GM18907 (cell line): ENCODE data around the gene ADAM12.

Experiments
- ATAC-seq: cut with Tn5 transposase; IDR thresholded peaks from one replicate; pipeline ENCODE4 v1.9.1; 2021; ENCODE audit warnings: mild to moderate bottlenecking, moderate library complexity; ENCODE audit not compliant: unreplicated experiment

The ADAM12 gene

GRCh38 chr10:126242397-126243260, 145.6 kb downstream of the ADAM12 start:
- no peak for ATAC-seq

- no peak for ATAC-seq
Measured at GRCh38 chr10:126240483-126240882, 147.8 kb downstream of the ADAM12 start.

- ATAC-seq, result no peak
Measured at GRCh38 chr10:126239844-126240243, 148.4 kb downstream of the ADAM12 start.

GRCh38 chr10:126235979-126236851, 152.1 kb downstream of the ADAM12 start:
- ATAC-seq, result no peak

- no peak for ATAC-seq
Measured at GRCh38 chr10:126235091-126235978, 152.9 kb downstream of the ADAM12 start.

GRCh38 chr10:126234630-126235029, 153.6 kb downstream of the ADAM12 start:
- no peak for ATAC-seq

GRCh38 chr10:126233182-126234148, 154.8 kb downstream of the ADAM12 start:
- ATAC-seq, result no peak

- ATAC-seq, result no peak
Measured at GRCh38 chr10:126230587-126230986, 157.7 kb downstream of the ADAM12 start.

GRCh38 chr10:126229686-126230085, 158.6 kb downstream of the ADAM12 start:
- no peak for ATAC-seq

GRCh38 chr10:126227762-126228134, 160.5 kb downstream of the ADAM12 start:
- ATAC-seq, result no peak

GRCh38 chr10:126226988-126227761, 161.1 kb downstream of the ADAM12 start:
- ATAC-seq, result no peak

- no peak for ATAC-seq
Measured at GRCh38 chr10:126226205-126226604, 162.1 kb downstream of the ADAM12 start.

- no peak for ATAC-seq
Measured at GRCh38 chr10:126225672-126226008, 162.6 kb downstream of the ADAM12 start.

GRCh38 chr10:126224967-126225671, 163.2 kb downstream of the ADAM12 start:
- ATAC-seq, result no peak

- ATAC-seq, result no peak
Measured at GRCh38 chr10:126223512-126224067, 164.7 kb downstream of the ADAM12 start.

- ATAC-seq, result no peak
Measured at GRCh38 chr10:126222736-126223511, 165.4 kb downstream of the ADAM12 start.

GRCh38 chr10:126221874-126222273, 166.4 kb downstream of the ADAM12 start:
- ATAC-seq, result no peak
